Suppressor macrophage treated with lipopolysaccharide for 1 hour (primary cell): ENCODE results near the gene NCAPD3.
"Not testable (repeated sequence)": the region's sequence is repeated elsewhere in the genome, so short reads cannot be mapped to it uniquely, and the experiment has no call there.

Experiments
- DNase-seq, 3 donors: peaks; one replicate each; pipeline ENCODE4 v3.0.0-alpha.2; 2020 to 2022

Gene NCAPD3, protein sequence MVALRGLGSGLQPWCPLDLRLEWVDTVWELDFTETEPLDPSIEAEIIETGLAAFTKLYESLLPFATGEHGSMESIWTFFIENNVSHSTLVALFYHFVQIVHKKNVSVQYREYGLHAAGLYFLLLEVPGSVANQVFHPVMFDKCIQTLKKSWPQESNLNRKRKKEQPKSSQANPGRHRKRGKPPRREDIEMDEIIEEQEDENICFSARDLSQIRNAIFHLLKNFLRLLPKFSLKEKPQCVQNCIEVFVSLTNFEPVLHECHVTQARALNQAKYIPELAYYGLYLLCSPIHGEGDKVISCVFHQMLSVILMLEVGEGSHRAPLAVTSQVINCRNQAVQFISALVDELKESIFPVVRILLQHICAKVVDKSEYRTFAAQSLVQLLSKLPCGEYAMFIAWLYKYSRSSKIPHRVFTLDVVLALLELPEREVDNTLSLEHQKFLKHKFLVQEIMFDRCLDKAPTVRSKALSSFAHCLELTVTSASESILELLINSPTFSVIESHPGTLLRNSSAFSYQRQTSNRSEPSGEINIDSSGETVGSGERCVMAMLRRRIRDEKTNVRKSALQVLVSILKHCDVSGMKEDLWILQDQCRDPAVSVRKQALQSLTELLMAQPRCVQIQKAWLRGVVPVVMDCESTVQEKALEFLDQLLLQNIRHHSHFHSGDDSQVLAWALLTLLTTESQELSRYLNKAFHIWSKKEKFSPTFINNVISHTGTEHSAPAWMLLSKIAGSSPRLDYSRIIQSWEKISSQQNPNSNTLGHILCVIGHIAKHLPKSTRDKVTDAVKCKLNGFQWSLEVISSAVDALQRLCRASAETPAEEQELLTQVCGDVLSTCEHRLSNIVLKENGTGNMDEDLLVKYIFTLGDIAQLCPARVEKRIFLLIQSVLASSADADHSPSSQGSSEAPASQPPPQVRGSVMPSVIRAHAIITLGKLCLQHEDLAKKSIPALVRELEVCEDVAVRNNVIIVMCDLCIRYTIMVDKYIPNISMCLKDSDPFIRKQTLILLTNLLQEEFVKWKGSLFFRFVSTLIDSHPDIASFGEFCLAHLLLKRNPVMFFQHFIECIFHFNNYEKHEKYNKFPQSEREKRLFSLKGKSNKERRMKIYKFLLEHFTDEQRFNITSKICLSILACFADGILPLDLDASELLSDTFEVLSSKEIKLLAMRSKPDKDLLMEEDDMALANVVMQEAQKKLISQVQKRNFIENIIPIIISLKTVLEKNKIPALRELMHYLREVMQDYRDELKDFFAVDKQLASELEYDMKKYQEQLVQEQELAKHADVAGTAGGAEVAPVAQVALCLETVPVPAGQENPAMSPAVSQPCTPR (N-terminal part only)

DNA sequence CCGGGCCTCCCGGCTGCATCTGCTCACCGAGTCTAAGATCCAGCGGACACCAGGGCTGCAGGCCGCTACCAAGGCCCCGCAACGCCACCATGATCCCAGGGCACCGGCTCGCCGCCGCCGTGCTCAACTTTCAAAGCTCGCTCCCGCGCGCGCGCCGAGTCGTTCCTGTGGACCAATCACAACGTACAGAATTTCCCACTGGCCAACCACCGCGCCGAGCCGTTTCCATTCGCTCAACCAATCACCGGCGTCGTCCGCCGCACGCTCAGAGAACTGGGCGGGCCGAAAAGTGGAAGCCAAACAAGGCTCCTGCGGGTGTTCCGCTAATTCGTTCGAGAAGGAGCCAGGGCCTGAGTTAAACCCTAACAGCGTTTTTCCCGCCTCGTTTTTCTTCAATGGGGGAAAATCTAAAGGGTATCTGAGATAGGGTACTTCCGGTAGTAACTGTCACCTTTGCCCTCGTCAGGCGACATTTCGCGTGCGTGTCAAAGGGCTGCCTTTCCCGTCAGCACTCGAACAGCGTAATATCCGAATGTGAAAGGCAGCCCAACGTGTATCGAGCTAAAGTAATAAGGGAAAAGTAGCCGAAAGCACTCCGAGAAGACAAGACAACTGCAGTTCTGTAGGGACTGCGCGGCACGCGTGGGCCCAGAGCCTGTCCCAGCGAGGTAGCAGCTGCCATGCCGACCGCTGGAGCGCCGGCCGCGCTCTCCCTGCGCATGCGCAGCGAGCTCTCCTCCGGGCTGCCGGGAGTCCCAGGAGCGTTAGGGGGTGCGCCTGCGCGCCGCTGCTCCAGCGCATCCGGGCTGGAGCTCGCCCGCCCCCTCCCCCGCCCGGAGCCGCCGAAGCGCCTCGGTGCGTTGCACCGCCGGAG lies at the start of gene NCAPD3, which contains the start of gene VPS26B:
Gene NCAPD3, minus strand, starts transcription at position 132 of the 874 bp plus-strand sequence. Its CDS starts 41 bp downstream, at position 91.
Gene VPS26B, plus strand, starts transcription at position 836 of the 874 bp plus-strand sequence. CDS start 452 bp downstream, outside the sequence.
- DNase-seq: peak; percentile 98 to 99 (median 98)

DNA sequence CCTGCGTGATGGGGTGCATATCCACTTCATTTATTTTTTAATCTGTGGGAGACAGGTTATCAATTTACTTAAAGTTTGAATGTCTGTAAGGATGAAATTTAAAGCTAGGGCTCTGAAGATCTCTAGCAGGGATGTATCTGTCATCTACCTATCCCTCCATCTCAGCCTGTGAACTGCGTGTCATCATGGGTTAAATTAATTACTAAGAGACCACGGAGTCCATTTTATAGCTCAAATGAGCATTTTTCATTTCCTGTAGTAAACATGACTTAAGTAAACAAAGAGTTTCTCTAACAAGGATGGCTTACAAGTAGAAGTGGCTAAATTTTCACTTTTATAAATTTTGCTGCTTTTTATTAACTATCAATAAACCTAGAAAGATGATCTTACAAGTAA lies 49.5 kb upstream of the NCAPD3 start:
- DNase-seq: no peak

DNA sequence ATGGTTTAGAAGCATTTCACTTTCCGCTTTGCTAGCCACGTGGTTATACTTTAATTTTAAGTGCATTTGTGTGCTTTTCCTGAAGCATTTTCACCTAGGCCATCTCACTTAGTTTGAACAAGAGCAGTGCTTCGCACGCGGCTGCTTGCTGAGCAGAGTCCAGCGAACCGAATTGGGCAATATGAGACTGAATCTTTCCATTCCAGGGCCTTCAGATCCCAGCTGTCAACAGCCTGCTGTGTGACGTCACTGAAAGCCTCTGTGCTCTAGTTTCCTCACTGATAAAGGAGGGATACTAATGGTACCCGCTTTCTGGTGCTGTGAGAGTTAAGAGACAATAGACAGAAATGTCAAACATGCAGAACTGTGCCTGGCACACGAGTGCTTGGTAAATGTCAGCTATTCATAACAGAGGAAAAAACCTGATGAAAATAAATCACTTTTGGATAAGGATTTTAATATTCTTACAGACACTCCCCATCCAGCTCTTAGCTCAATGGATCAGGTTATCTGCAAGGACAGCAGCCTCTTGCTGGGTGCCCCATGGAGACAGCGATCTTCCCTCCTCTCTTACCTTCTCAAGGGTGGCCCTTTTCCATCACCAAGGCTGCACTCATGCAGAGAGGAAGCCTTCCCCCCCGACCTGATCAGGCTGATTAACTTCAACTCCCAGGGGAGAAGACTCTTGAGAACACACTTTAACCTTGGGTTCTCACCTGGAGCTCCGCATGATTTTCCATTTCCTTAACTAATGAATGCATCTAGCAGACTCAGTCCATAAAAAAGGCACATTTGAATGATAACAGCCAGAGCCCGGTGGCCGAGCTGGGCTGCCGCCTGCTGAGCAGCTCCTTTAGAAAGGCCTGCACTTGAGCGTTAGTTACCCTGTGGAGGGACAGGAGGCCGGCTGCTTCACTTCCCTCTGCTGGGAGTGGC lies 48.9 kb upstream of the NCAPD3 start:
- no peak for DNase-seq

DNA sequence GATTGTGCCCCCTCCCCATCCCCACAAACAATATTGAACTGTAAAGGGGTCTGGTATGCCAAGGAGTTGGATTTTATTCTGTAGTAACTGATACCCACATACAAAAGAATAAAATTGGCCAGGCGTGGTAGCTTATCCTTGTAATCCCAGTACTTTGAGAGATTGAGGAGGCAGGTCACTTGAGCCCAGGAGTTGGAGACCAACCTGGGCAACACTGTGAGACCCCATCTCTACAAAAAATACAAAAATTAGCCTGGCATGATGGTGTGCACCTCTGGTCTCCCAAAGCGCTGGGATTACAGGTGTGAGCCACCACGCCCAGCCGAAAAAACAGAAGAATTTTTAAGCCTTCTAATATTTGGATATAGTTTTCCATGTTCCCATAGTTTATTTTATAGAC lies 48.2 kb upstream of the NCAPD3 start:
- DNase-seq: no peak

DNA sequence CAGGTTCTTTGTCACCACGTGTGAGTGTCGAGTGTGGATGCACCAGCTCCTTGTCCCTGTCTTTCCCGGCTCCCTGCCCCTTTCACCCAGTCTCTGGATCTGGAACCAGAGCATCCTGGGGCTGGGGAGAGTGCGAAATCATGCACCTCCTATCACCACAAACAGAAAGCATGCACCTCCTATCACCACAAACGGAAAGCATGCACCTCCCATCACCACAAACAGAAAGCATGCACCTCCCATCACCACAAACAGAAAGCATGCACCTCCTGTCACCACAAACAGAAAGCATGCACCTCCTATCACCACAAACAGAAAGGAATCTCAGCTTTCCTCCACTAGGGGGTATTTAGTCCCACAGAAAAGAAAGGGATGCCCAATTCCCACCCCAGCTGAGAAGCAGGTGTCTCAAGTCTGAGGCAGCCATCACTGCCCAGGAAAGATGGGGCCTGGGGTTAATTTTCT lies 46.5 kb upstream of the NCAPD3 start:
- no peak for DNase-seq

DNA sequence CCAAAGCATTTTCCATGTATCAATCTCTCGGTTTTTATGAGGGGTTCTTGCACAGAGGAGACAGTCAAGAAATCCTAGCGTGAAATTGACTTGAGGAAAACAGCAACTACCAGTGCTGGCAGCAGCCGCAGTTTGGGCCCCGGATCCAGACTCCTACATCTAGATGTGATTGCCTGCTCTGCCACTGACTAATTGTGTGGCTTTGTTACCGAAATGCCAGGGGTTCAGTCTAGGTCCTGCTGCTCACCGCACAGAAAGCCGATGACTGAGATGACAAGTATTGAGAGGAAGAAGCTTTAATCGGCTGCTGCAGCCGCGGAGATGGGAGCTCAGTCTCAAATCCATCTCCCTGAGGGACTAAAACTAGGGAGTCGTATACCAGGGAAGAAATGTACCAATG lies 44.2 kb upstream of the NCAPD3 start:
- no peak for DNase-seq

DNA sequence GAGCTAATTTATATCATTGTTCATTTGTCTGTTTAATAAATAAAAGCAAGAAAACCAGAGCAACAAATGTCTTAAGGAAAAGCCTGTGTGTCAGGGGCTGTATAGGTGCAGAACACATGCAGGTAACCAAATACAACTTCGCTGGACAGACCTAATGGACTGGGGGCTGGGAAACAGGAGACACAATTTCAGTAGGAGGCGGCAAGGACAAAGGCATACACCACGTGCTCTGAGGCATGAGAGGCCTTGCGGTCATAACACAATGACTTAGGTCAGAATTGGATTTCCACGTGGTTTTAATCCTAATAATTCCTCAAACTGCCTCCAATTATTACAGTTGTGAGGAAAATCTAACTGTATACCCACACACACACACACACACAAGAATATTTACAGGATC lies 43.7 kb upstream of the NCAPD3 start:
- no peak for DNase-seq

DNA sequence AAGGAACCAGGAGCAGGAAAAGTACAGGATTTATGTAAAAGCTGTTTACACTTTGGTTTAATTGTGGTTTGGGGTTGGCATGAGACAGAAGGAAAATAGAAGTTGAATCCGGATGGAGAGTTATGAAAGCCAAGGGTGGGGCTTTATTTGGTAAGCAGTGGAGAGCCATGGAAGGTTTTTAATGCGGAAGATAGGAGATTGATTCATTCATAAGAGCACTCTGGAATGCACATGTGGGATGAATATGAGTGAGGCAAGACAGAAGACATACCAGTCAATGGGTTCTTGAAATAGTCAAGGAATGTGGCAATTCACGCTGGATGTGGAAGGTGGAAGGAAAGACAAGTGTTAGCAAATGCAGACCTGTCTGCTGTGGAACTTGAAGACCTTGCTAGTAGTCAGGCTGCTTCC lies 43.1 kb upstream of the NCAPD3 start:
- peak in 2 of 3 donors; percentile 17 to 54 for DNase-seq

DNA sequence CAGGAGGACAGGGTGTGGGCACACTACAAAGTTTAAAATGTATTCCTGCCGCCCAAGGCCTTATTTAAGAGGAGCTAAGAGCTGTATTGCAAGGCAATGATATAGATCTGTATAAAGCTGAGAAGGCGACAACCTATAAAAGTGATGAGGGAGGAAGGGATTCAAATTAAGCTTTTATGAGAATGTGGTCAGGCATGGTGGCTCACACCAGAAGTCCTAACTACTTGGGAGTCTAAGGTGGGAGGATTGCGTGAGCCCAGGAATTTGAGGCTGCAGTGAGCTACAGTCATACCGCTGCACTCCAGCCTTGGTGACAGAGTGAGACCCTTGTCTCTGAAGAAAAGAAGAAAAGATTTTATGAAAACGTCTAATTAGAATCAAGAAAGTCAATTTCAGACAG lies 42.7 kb upstream of the NCAPD3 start:
- DNase-seq: no peak

DNA sequence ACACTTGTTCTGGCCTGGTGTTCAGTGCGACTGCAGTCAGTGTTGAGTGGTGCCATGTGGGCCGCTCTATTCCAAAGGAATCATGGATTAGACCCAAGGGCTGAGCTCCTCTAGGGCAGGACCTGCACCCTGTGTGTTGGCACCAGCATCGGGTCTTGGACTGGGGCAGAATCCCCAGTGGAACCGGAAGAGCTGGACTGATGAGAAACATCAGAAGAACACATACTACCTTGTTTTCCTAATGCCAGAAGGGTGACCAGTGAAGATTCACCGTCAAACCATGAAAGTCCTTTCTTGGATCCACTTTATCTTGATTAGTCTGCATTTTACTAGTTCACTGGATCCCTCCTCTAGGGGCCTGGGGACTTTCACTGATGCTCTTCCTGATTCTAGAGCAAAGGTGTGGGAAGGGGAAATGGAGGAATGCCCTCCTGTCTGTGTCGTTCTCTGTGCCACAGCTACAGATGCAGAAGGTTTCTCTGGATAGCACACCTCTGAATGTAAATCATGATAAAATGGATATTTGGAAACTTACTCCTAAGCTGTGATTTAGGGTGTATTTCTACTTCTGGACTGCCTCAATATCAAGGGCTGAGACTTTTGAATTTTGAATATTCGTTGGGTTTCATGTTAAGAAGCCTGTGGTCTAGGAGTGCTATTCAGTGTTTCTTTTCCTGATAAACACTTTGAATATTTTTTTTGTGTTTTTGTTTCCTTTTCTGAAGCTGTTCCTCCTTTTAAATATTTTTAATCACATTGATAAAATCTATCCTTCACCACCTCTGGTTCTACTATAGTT lies 41.4 kb upstream of the NCAPD3 start:
- no peak for DNase-seq

DNA sequence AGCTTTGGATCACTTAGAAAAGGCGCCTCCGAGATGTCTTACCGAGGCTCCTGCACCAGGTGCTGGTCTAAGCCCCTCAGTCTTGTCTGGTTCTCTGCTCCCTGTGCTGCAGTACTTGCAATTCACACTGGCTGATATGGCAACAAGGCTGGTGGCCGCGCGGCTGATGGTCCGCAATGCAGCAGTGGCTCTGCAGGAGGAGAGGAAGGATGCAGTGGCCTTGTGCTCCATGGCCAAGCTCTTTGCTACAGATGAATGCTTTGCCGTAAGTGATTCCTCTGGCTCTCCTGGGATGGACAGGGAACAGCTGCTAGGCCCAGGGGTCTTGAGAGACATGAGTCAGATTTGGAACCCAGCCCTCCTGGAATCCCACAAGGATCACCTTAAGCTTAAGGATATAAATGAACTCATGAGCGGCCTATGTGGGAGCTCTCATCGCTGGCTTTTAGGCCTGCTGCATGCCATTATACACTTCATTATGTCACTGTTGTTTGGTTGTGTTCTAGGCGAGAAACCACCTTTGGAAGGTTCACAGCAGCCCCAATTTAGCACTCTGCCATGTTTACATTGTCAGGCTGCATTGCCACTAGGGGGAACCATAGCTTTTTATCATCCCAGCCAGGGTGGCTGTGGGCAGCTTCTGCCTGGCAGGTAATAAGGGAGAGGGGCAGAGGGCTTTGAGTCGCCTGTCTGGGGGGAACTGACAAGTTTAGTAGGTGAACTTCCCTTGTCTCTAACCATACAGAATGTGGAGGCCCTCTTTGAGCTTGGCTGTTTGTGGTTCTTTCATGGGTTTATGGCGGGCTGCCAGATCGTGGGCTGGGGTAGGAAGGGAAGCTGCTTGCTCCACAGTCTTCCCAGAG lies 38.1 kb upstream of the NCAPD3 start:
- peak in 2 of 3 donors; percentile 16 to 36 for DNase-seq

DNA sequence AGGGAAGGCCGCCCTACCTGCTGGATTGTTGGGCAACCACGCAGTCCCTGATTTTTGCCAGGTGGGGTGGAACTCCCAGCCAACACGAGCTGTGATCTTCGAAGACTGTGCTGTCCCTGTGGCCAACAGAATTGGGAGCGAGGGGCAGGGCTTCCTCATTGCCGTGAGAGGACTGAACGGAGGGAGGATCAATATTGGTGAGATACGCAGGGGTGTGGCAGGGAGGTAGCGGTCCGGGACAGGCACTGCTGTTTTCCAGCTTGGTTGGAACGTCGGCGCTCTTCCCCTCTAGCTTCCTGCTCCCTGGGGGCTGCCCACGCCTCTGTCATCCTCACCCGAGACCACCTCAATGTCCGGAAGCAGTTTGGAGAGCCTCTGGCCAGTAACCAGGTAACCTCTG lies 37.2 kb upstream of the NCAPD3 start:
- no peak for DNase-seq

DNA sequence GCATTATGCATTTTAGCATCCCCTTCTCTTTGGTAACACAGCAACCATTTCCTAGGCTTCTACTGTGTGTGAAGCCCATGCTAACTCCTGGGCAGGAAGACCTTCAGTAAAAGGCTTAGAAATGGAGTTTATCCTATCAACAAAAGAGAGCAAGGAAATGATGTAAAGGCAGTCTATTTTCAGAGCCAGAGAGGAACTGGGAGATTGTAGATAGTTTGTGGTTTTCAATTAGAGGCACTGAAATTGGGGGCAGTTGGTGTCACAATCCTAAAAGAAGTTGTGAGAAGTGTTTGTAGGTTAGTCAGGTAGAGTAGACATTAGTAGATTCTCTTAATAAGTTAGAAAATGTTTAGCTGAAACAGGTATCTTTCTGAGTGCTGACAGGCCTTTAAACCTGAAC lies 36.7 kb upstream of the NCAPD3 start:
- no peak for DNase-seq

DNA sequence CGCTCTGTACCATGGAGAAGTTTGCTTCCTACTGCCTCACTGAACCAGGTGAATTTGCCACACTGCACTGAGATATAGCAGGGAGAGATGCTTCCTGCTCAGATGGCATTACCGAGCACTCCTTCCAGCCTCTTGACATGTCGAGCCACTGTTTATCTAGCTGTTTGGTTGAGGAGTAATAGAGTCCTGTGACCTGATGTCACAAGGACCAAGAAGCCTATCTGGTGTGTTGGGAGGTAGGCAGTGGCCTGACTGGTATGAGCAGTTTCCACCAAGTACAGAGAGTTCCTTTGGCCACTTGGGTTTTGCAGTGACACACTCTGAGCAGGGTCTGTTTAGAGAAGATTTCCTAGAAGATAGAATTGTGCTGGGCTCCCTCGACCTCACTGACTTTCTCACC lies 34.8 kb upstream of the NCAPD3 start:
- no peak for DNase-seq

DNA sequence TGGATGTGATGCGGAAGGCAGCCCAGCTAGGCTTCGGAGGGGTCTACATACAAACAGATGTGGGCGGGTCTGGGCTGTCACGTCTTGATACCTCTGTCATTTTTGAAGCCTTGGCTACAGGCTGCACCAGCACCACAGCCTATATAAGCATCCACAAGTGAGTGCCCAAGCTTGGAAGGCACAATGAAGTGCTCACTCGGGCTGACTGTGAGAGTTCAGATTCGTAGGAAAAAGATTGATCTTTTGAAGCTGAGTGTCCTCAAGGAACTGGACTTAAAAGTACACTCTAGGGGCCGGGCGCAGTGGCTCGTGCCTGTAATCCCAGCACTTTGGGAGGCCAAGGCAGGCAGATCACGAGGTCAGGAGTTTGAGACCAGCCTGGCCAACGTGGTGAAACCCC lies 33.3 kb upstream of the NCAPD3 start:
- DNase-seq: no peak

DNA sequence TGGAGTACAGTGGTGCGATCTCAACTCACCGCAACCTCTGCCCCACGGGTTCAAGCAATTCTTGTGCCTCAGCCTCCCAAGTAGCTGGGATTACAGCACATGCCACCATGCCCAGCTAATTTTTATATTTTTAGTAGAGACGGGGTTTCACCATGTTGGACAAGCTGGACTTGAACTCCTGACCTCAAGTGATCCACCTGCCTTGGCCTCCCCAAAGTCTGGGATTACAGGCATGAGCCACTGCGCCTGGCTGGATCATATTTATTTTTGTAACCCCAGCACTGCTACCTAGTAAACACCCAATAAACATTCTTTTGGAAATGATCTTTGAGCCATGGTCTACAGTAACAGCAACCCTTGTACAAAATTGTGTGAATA lies 31.4 kb upstream of the NCAPD3 start:
- not testable (repeated sequence) for DNase-seq

DNA sequence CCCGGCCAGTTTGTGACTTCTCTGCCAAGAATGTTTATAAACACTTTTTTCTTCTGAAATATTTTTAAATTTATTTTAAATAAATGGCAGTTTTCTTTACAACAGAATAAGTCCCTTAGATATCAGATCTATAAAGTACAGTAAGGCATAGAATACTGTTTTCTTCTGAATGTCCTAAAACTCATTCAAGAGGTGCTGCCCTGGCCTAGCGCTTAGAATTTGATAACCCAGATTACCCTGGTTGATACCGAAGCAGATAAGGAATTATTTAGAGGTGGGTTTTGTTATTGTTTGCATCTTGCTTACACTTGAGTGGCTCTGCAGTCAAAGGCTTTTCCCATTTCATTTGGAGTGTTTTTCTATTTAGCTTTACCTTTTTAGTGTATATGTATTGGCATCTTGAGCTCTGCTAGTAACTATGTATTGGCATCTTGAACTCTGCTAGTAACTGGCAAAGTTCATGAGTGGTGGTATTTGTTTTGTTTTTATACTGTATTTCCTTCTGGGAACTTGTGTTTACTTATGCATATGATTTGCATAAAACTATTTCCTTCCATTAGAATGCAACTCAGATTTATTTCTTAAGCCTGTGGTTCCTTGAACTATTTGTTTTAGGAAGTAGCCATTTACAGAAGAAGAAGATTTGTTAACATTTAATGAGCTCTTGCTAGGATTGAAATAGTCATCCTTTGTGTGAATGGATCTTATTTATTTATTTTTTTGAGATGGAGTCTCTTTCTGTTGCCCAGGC lies 30.8 kb upstream of the NCAPD3 start:
- DNase-seq: peak in 2 of 3 donors; percentile 41 to 56
